H1 (cell line): Measurements from ENCODE around the gene CSHL1. TPM values are rescaled to one million over a fixed set of nuclear protein-coding genes. Genes with fewer than 3 reads are reported as not detected.
"Not testable (repeated sequence)": the region's sequence is repeated elsewhere in the genome, so short reads cannot be mapped to it uniquely, and the experiment has no call there.

Source experiments
- CTCF ChIA-PET: fragments of 300-600 bp; sonication (Branson Sonifier 250); formaldehyde crosslinking; loops from one replicate; lab custom pipeline; 2021; ENCODE audit not compliant: partially characterized antibody; lab: Charles Lee
- POLR2A ChIA-PET: fragments of 300-600 bp; sonication (Branson Sonifier 250); formaldehyde crosslinking; loops from one replicate; lab custom pipeline; 2021; ENCODE audit warnings: inconsistent platforms; ENCODE audit not compliant: partially characterized antibody; lab: Charles Lee
- DNase-seq, 2 experiments: peaks; one replicate each; pipeline versions ENCODE4 v3.0.0 to v3.0.0-alpha.2; 2010 to 2022; ENCODE audit warnings: low spot score in 2 of 2, low read depth in 1 of 2, mixed read lengths in 1 of 2
- FAIRE-seq: peaks from 2 replicates; lab custom pipeline; 2011; peaks lifted over from hg19 to GRCh38; lab: Jason Lieb, UNC
- H2AFZ ChIP-seq: 2 replicates; pipeline ENCODE4 v1.8.1; 2012; ENCODE audit warnings: low read length, inconsistent platforms
- H2AK5ac ChIP-seq: 2 replicates; pipeline ENCODE4 v1.6.1; 2013; ENCODE audit warnings: low read depth, low read length
- H2BK120ac ChIP-seq: replicated peaks from 2 replicates; pipeline ENCODE3; 2013; ENCODE audit warnings: low read depth, low read length, inconsistent platforms
- H2BK12ac ChIP-seq: 2 replicates; pipeline ENCODE4 v1.6.1; 2013; ENCODE audit warnings: low read depth, low read length
- H2BK15ac ChIP-seq: 2 replicates; pipeline ENCODE4 v1.6.1; 2013; ENCODE audit warnings: low read length
- H2BK20ac ChIP-seq: 2 replicates; pipeline ENCODE4 v1.6.1; 2013; ENCODE audit warnings: low read length
- H2BK5ac ChIP-seq: 2 replicates; pipeline ENCODE4 v1.6.1; 2013; ENCODE audit warnings: low read depth, low read length
- H3K14ac ChIP-seq: 2 replicates; pipeline ENCODE4 v1.6.1; 2013; ENCODE audit warnings: inconsistent platforms; ENCODE audit not compliant: insufficient read length
- H3K18ac ChIP-seq: 2 replicates; pipeline ENCODE4 v1.6.1; 2013; ENCODE audit warnings: low read length; ENCODE audit errors: extremely low read depth
- H3K23ac ChIP-seq: 2 replicates; pipeline ENCODE4 v1.6.1; 2013; ENCODE audit warnings: inconsistent platforms; ENCODE audit not compliant: insufficient read length
- H3K23me2 ChIP-seq: 2 replicates; pipeline ENCODE4 v1.6.1; 2013; ENCODE audit warnings: low read depth, low read length
- H3K27ac ChIP-seq: 2 replicates; pipeline ENCODE4 v1.6.1; 2011; ENCODE audit warnings: low read depth, low read length, inconsistent platforms
- H3K27me3 ChIP-seq, 4 experiments: replicated peaks in 1 of 4; 1 replicate in 1 of 4; 2 replicates in 3 of 4; pipeline versions ENCODE4 v1.6.1 to v1.8.1; 2011 to 2013; ENCODE audit warnings: low read length in 3 of 4, mild to moderate bottlenecking in 3 of 4, inconsistent platforms in 2 of 4, mixed read lengths in 2 of 4, moderate library complexity in 1 of 4; ENCODE audit not compliant: control insufficient read depth in 3 of 4, insufficient read depth in 3 of 4; ENCODE audit errors: extremely low read depth in 1 of 4
- H3K36me3 ChIP-seq, 4 experiments: 2 replicates each; pipeline versions ENCODE4 v1.6.1 to v1.8.1; 2011 to 2013; ENCODE audit warnings: mild to moderate bottlenecking in 4 of 4, low read length in 3 of 4, moderate library complexity in 2 of 4, control low read depth in 1 of 4, inconsistent platforms in 1 of 4; ENCODE audit not compliant: insufficient read depth in 4 of 4, control insufficient read depth in 2 of 4
- H3K4ac ChIP-seq: replicated peaks from 2 replicates; pipeline ENCODE3; 2013; ENCODE audit warnings: low read length, low read depth, mixed read lengths, inconsistent platforms; ENCODE audit not compliant: insufficient read length
- H3K4me1 ChIP-seq, 4 experiments: replicated peaks in 1 of 4; 1 replicate in 1 of 4; 2 replicates in 3 of 4; pipeline versions ENCODE4 v1.6.1 to v1.8.1; 2011 to 2013; ENCODE audit warnings: low read length in 3 of 4, inconsistent platforms in 2 of 4, mixed read lengths in 1 of 4; ENCODE audit not compliant: insufficient read depth in 4 of 4, control insufficient read depth in 3 of 4
- H3K4me2 ChIP-seq, 2 experiments: 2 replicates each; pipeline versions ENCODE4 v1.6.1 to v1.8.1; 2011 to 2013; ENCODE audit warnings: low read depth in 2 of 2, low read length in 2 of 2, control low read depth in 1 of 2, inconsistent platforms in 1 of 2, mild to moderate bottlenecking in 1 of 2; ENCODE audit not compliant: insufficient read depth in 1 of 2
- H3K4me3 ChIP-seq, 4 experiments: fragments of 200-600, 300-600 bp in 1 of 4; sonication (generic), shearing (Covaris generic), sonication (Bioruptor Twin) in 1 of 4; 2 replicates each; pipeline versions ENCODE4 v1.5.1 to v1.8.1; 2011 to 2016; ENCODE audit warnings: low read length in 4 of 4, low read depth in 3 of 4, control low read depth in 2 of 4, inconsistent platforms in 2 of 4, mild to moderate bottlenecking in 2 of 4, mixed read lengths in 1 of 4, moderate library complexity in 1 of 4; ENCODE audit not compliant: insufficient read depth in 2 of 4; ENCODE audit errors: extremely low read depth in 1 of 4
- H3K56ac ChIP-seq: replicated peaks from 2 replicates; pipeline ENCODE3; 2013; ENCODE audit warnings: low read depth, mild to moderate bottlenecking, mixed read lengths, low read length, inconsistent platforms; ENCODE audit not compliant: insufficient read length
- H3K79me1 ChIP-seq: 2 replicates; pipeline ENCODE4 v1.6.1; 2013; ENCODE audit warnings: low read depth, low read length, control low read depth
- H3K79me2 ChIP-seq, 2 experiments: 2 replicates each; pipeline versions ENCODE4 v1.6.1 to v1.8.1; 2012 to 2013; ENCODE audit warnings: low read length in 2 of 2, mild to moderate bottlenecking in 2 of 2, inconsistent platforms in 1 of 2; ENCODE audit not compliant: insufficient read depth in 2 of 2, control insufficient read depth in 1 of 2
- H3K9ac ChIP-seq, 4 experiments: replicated peaks in 1 of 4; 1 replicate in 1 of 4; 2 replicates in 3 of 4; pipeline versions ENCODE4 v1.6.1 to v1.8.1; 2011 to 2013; ENCODE audit warnings: low read depth in 3 of 4, low read length in 3 of 4, control low read depth in 2 of 4, mild to moderate bottlenecking in 2 of 4, moderate library complexity in 2 of 4, inconsistent platforms in 1 of 4; ENCODE audit errors: extremely low read depth in 1 of 4
- H3K9me3 ChIP-seq, 2 experiments: 2 replicates each; pipeline versions ENCODE4 v1.6.1 to v1.8.1; 2012 to 2013; ENCODE audit warnings: mild to moderate bottlenecking in 2 of 2, moderate library complexity in 2 of 2, control low read depth in 1 of 2, inconsistent platforms in 1 of 2, low read depth in 1 of 2, low read length in 1 of 2, mixed read lengths in 1 of 2; ENCODE audit not compliant: insufficient read depth in 2 of 2
- H4K20me1 ChIP-seq, 2 experiments: replicated peaks in 1 of 2; 2 replicates each; pipeline versions ENCODE3 to v1.8.1; 2011 to 2013; ENCODE audit warnings: inconsistent platforms in 2 of 2, low read length in 2 of 2, mild to moderate bottlenecking in 1 of 2; ENCODE audit not compliant: insufficient read depth in 2 of 2, control insufficient read depth in 1 of 2
- H4K5ac ChIP-seq: 2 replicates; pipeline ENCODE4 v1.6.1; 2013; ENCODE audit warnings: low read length, low read depth, mixed read lengths, inconsistent platforms; ENCODE audit not compliant: insufficient read length
- H4K8ac ChIP-seq: 2 replicates; pipeline ENCODE4 v1.8.0; 2013; ENCODE audit warnings: mild to moderate bottlenecking, moderate library complexity, low read length, inconsistent platforms; ENCODE audit not compliant: insufficient read depth; ENCODE audit errors: extremely low read depth
- H4K91ac ChIP-seq: replicated peaks from 2 replicates; pipeline ENCODE3; 2013; ENCODE audit warnings: low read length, mixed read lengths, inconsistent platforms; ENCODE audit not compliant: insufficient read length
- CTCF ChIP-seq, 3 experiments: IDR thresholded peaks; 1 replicate in 2 of 3; 2 replicates in 1 of 3; pipeline versions ENCODE4 v1.5.1 to v1.6.1; 2011; ENCODE audit warnings: low read length in 3 of 3, mild to moderate bottlenecking in 3 of 3, inconsistent platforms in 2 of 3, low read depth in 1 of 3, moderate library complexity in 1 of 3; ENCODE audit not compliant: insufficient read depth in 1 of 3; ENCODE audit errors: control extremely low read depth in 1 of 3
- RAD21 ChIP-seq, 2 experiments: IDR thresholded peaks in 1 of 2; conservative IDR thresholded peaks in 1 of 2; 2 replicates each; pipeline ENCODE4 v1.6.1; 2011; ENCODE audit warnings: low read depth in 2 of 2, low read length in 2 of 2, improper control_type of control experiment in 1 of 2, inconsistent platforms in 1 of 2, mild to moderate bottlenecking in 1 of 2, moderate library complexity in 1 of 2
- WGBS, 2 experiments: shearing (Covaris generic) in 1 of 2; methylation state at CpG; one replicate each; pipeline versions ENCODE4 v1.1.6 to v1.1.7; 2013 to 2015; ENCODE audit warnings: low lambda C conversion rate in 2 of 2, mixed read lengths in 2 of 2, inconsistent platforms in 1 of 2, low coverage in 1 of 2, missing lambda C conversion rate in 1 of 2; ENCODE audit not compliant: insufficient replicate concordance in 2 of 2, insufficient coverage in 1 of 2, insufficient read length in 1 of 2; ENCODE audit errors: extremely low coverage in 1 of 2, missing lambda C conversion rate in 1 of 2; 5-methylcytosine and 5-hydroxymethylcytosine counted together
- polyA plus RNA-seq, 7 experiments: library from polyadenylated mRNA; depleted of rRNA in 3 of 7; stranded (reverse) in 5 of 7; unstranded in 2 of 7; fragments of >200 nt in 5 of 7; fragments of 200-250 nt in 2 of 7; gene quantifications; 1 replicate in 5 of 7; 2 replicates in 1 of 7; 4 replicates in 1 of 7; pipeline versions ENCODE4 v1.2.1 to v1.2.3, GENCODE V29; 2011 to 2013; ENCODE audit warnings: missing spikeins in 2 of 7, mixed read lengths in 2 of 7
- total RNA-seq: library from RNA; stranded (reverse); fragmentation: NEBNext Ultra II Directional; extraction: Animal tissue kit (Norgen Biotek cat#: 25700); gene quantifications from 2 replicates; pipeline ENCODE4 v1.2.1, GENCODE V29; 2021

Gene CSHL1
- total and polyA plus RNA-seq, 2 of the 8 experiments (the other 6 are each of a cell fraction or from before 2014, with no cell fraction given) = not detected

GRCh38 chr17:63889026-63889848 is 21.8 kb downstream of the CSHL1 start:
- H3K14ac ChIP-seq, H2BK12ac ChIP-seq, H3K56ac ChIP-seq, H2BK20ac ChIP-seq, H2BK120ac ChIP-seq, H3K79me2 ChIP-seq, H3K27ac ChIP-seq, H3K27me3 ChIP-seq, H4K8ac ChIP-seq, H3K9ac ChIP-seq, H2AK5ac ChIP-seq, H2BK5ac ChIP-seq, H4K91ac ChIP-seq, H3K23me2 ChIP-seq, H2BK15ac ChIP-seq, H3K79me1 ChIP-seq, H2AFZ ChIP-seq, FAIRE-seq, H4K20me1 ChIP-seq, H3K18ac ChIP-seq, H3K4me1 ChIP-seq, H3K9me3 ChIP-seq, H3K36me3 ChIP-seq, H3K4ac ChIP-seq, H3K4me3 ChIP-seq: not testable (repeated sequence)
- POLR2A ChIA-PET = interaction anchor here (1.0 kb wide), 1 partner anchor 29 kb away, joined by 3 read pairs; no protein-coding TSS in a partner anchor
- peak in 1 of 2 experiments; percentile 65 for DNase-seq
- CTCF ChIA-PET = interaction anchor here (0.6 to 7.2 kb wide), 29 partner anchors 8 to 1661 kb away, joined by 3 to 87 read pairs (median 5); partner anchors contain the start of genes CSHL1, ERN1, GH1 and GH2
- WGBS, 2 experiments = 50% methylated on average over 13 of the region's 13 CpGs; no CpG with 5 or more reads in 1 of the 2 experiments
- peak; percentile 46 to 58 for TF ChIP-seq RAD21 (IDR thresholded peaks at IDR 0.05 in 1 of 2, conservative IDR thresholded peaks at IDR 0.05 in 1 of 2; ENCODE audit: low read depth in 2 of 2, low read length in 2 of 2)
- peak; percentile 60 to 67 (median 66) for TF ChIP-seq CTCF (IDR thresholded peaks at IDR 0.05; ENCODE audit: control extremely low read depth in 1 of 3, insufficient read depth in 1 of 3, low read depth in 1 of 3, low read length in 3 of 3)
- TF ChIP-seq, all 59 proteins: peak for 2; not testable (repeated sequence) for 57
- H3K4me2 ChIP-seq, H3K23ac ChIP-seq, H4K5ac ChIP-seq: not testable (repeated sequence)
